SU-DHL-6 (cell line): ENCODE results near the gene MIF.
A peak's percentile ranks its signal among the peaks of the same experiment; 100 is the strongest.

ENCODE experiments used
- H2AFZ ChIP-seq: fragments of 200-600 bp; sonication (generic); 2 replicates; pipeline ENCODE4 v1.6.1; 2014; ENCODE audit warnings: low read depth, mild to moderate bottlenecking, moderate library complexity, mixed read lengths, antibody characterized with exemption, low read length; ENCODE audit not compliant: severe bottlenecking
- H3F3A ChIP-seq: fragments of 200-600 bp; shearing (Covaris generic); 2 replicates; pipeline ENCODE4 v1.6.0; 2016; ENCODE audit warnings: antibody characterized with exemption, mild to moderate bottlenecking; ENCODE audit not compliant: insufficient read depth
- H3K27ac ChIP-seq: fragments of 200-600 bp; sonication (generic); 2 replicates; pipeline ENCODE4 v1.5.1; 2016; ENCODE audit warnings: low read depth, mild to moderate bottlenecking, low read length, moderate library complexity, mixed read lengths
- H3K27me3 ChIP-seq: fragments of 200-600 bp; sonication (generic), shearing (Covaris generic); 2 replicates; pipeline ENCODE4 v1.6.0; 2014; ENCODE audit warnings: mild to moderate bottlenecking, low read length
- H3K36me3 ChIP-seq: fragments of 200-600 bp; sonication (generic); 2 replicates; pipeline ENCODE4 v1.6.1; 2014; ENCODE audit warnings: mild to moderate bottlenecking, low read length, mixed read lengths
- H3K4me2 ChIP-seq: fragments of 300-600, 200-600 bp; shearing (Covaris generic), sonication (generic); 2 replicates; pipeline ENCODE4 v1.6.0; 2014; ENCODE audit warnings: low read length, low read depth, mild to moderate bottlenecking; ENCODE audit not compliant: poor library complexity, severe bottlenecking
- H3K4me3 ChIP-seq: fragments of 200-600 bp; sonication (generic); 2 replicates; pipeline ENCODE4 v1.5.1; 2014; ENCODE audit warnings: antibody characterized with exemption, low read length, mild to moderate bottlenecking, mixed read lengths; ENCODE audit not compliant: insufficient read depth, poor library complexity, severe bottlenecking
- H3K79me2 ChIP-seq: fragments of 200-600 bp; sonication (generic); 2 replicates; pipeline ENCODE4 v1.6.1; 2014; ENCODE audit warnings: mild to moderate bottlenecking, low read length, moderate library complexity; ENCODE audit not compliant: insufficient read depth
- H3K9ac ChIP-seq: fragments of 200-600 bp; sonication (generic); 2 replicates; pipeline ENCODE4 v1.7.0; 2014; ENCODE audit warnings: mild to moderate bottlenecking, low read length
- H3K9me2 ChIP-seq: fragments of 200-600 bp; sonication (generic); replicated peaks from 2 replicates; pipeline ENCODE4 v1.6.1; 2014; ENCODE audit warnings: low read length; ENCODE audit not compliant: insufficient read depth
- H3K9me3 ChIP-seq: fragments of 200-600 bp; sonication (generic); 2 replicates; pipeline ENCODE4 v1.6.1; 2014; ENCODE audit warnings: low read length, mixed read lengths; ENCODE audit not compliant: insufficient read depth
- H4K20me1 ChIP-seq: fragments of 200-600 bp; sonication (generic); 2 replicates; pipeline ENCODE4 v1.6.1; 2014; ENCODE audit warnings: low read depth, mild to moderate bottlenecking, antibody characterized with exemption, low read length, moderate library complexity, mixed read lengths
- EZH2phosphoT487 ChIP-seq: fragments of 200-600 bp; sonication (generic), shearing (Covaris generic); conservative IDR thresholded peaks from 2 replicates; pipeline ENCODE4 v1.6.1; 2018; ENCODE audit warnings: mild to moderate bottlenecking, antibody characterized with exemption, low read length, moderate library complexity, mixed read lengths
- TF ChIP-seq, protein P1 (sequence below): fragments of 200-600 bp; sonication (generic); IDR thresholded peaks from one replicate; pipeline ENCODE4 v1.5.1; 2017; ENCODE audit warnings: antibody characterized with exemption, mild to moderate bottlenecking, low read length, moderate library complexity; ENCODE audit not compliant: insufficient read depth, poor library complexity, severe bottlenecking

Gene MIF

DNA sequence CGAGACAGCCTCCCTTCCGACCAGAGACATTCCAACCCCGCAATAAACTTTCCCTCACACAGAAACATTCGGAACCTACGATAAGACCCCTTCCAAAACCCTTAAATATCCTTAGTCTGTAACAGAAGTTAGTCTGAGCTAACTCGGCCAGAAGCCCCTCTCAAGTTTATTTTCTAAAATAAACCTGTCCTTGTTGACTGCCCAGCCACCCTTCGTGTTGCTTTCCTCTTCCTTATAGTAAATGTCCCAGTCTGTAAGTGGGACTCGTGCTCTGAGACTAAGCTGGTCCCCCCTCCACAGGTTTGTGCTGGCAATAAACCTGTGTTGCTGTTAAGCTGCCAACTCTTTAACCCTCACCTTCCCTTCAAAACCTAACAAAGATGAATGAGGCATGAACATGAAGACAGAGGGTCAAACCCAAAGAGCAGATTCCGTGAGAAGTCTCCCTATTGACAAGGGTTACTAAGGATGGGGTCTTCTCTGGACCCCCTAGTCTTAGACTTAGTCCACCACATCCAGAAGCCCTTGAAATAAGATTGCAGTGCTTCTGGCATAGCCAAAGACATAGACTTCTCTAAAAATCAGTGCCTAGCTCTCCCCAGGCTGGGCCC is 18.2 kb downstream of the MIF start:
- no peaks in the 10 kb centered on the region for H3K9me2 ChIP-seq
- TF ChIP-seq, protein P1, sequence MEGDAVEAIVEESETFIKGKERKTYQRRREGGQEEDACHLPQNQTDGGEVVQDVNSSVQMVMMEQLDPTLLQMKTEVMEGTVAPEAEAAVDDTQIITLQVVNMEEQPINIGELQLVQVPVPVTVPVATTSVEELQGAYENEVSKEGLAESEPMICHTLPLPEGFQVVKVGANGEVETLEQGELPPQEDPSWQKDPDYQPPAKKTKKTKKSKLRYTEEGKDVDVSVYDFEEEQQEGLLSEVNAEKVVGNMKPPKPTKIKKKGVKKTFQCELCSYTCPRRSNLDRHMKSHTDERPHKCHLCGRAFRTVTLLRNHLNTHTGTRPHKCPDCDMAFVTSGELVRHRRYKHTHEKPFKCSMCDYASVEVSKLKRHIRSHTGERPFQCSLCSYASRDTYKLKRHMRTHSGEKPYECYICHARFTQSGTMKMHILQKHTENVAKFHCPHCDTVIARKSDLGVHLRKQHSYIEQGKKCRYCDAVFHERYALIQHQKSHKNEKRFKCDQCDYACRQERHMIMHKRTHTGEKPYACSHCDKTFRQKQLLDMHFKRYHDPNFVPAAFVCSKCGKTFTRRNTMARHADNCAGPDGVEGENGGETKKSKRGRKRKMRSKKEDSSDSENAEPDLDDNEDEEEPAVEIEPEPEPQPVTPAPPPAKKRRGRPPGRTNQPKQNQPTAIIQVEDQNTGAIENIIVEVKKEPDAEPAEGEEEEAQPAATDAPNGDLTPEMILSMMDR, result no peak
- TF ChIP-seq EZH2phosphoT487, result no peak
- no peak overlapping the region for H2AFZ ChIP-seq
- H3K27ac ChIP-seq, result no peak overlapping the region
- H3K27me3 ChIP-seq, result no peaks in the 10 kb centered on the region
- H3K79me2 ChIP-seq, result no peaks in the 10 kb centered on the region
- H3F3A ChIP-seq, result peaks cover 14% of the 10 kb centered on the region
- H3K4me2 ChIP-seq, result peak overlapping the region; percentile 90
- no peak overlapping the region for H3K4me3 ChIP-seq
- no peaks in the 10 kb centered on the region for H3K9me3 ChIP-seq
- no peaks in the 10 kb centered on the region for H4K20me1 ChIP-seq
- H3K9ac ChIP-seq, result no peak overlapping the region
- no peaks in the 10 kb centered on the region for H3K36me3 ChIP-seq

DNA sequence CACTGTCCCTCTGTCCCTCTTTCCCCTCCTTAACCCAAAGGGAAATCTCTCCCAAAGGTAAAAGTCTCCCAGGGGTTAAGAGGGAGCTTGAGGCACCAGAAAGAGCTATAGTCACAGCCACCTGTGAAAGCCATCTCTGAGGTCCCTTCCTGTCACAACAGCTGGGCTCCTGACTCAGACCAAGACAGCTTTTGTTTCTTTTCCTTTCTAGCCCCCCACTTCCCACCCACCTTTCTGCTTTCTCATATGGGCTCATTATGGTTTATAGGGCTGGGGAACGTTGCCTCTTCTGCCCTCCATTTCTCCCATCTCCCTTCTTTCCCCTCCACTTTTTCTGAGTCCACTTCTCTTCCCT is 19.1 kb downstream of the MIF start:
- peaks cover 14% of the 10 kb centered on the region for H3F3A ChIP-seq
- H3K27ac ChIP-seq, result peak overlapping the region; percentile 66
- TF ChIP-seq, protein P1, result no peak
- no peak for TF ChIP-seq EZH2phosphoT487
- H3K9ac ChIP-seq, result peak overlapping the region; percentile 90
- peak overlapping the region; percentile 88 for H3K4me3 ChIP-seq
- no peaks in the 10 kb centered on the region for H3K36me3 ChIP-seq
- H3K9me2 ChIP-seq, result no peaks in the 10 kb centered on the region
- peak overlapping the region; percentile 90 for H3K4me2 ChIP-seq
- H3K79me2 ChIP-seq, result no peaks in the 10 kb centered on the region
- no peaks in the 10 kb centered on the region for H3K27me3 ChIP-seq
- H4K20me1 ChIP-seq, result no peaks in the 10 kb centered on the region
- H2AFZ ChIP-seq, result peak overlapping the region; percentile 55
- no peaks in the 10 kb centered on the region for H3K9me3 ChIP-seq

DNA sequence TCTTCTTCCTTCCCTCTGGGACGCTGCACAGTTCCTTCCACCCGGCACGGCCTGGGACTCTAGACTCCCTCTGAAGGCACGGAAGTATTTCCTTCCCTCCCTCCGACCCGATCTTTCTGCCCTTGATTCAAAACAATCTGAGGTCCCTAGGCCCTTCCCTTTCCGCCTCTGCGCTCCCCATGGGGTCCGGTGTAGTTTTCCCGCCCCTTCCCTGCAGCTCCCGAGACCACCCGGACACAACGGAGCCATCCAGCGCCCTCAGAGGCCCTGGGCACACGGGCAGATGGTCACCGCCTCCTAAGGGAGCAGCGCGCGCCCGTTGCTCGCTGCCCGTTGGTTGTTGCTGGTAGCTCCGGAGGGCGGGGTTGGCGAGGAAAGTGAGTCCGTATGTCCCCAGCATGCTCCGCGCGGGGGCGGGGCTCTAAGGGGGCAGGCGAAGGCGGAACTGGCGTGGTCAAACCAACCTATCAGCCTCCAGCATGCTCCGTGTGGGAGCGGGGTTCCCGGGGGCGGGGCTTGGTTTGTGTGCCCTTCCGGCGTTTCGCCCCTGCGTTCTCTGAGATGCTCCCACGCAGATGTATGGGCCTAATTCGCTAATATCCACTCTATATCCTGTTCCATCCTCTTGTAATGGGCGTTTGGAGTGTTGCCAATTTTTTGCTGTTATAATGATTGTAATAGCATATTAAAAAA is 19.6 kb downstream of the MIF start:
- Histone ChIP-seq H3K4me3 (peak overlapping the region; percentile 88), H3K4me2 (peak overlapping the region; percentile 90)
- TF ChIP-seq, protein P1, result no peak
- no peak for TF ChIP-seq EZH2phosphoT487

More for the DNA sequence above, 19.6 kb downstream of the MIF start:
- peak overlapping the region; percentile 66 for H3K27ac ChIP-seq
- H2AFZ ChIP-seq, result peak overlapping the region; percentile 55
- H4K20me1 ChIP-seq, result no peaks in the 10 kb centered on the region
- no peaks in the 10 kb centered on the region for H3K9me3 ChIP-seq
- H3K9me2 ChIP-seq, result no peaks in the 10 kb centered on the region
- H3K9ac ChIP-seq, result peak overlapping the region; percentile 90
- H3K79me2 ChIP-seq, result no peaks in the 10 kb centered on the region
- peaks cover 14% of the 10 kb centered on the region for H3F3A ChIP-seq
- H3K27me3 ChIP-seq, result no peaks in the 10 kb centered on the region
- no peaks in the 10 kb centered on the region for H3K36me3 ChIP-seq
